NCI-H510A (cell line): ENCODE measurements around the gene TLL2.

Source experiments
- DNase-seq: peaks from one replicate; lab custom pipeline; 2025; lab: John Stamatoyannopoulos, UW

The TLL2 gene

GRCh38 chr10:96319754-96320474 lies 193.8 kb downstream of the TLL2 start:
- no peak for DNase-seq

GRCh38 chr10:96317067-96317833 lies 196.5 kb downstream of the TLL2 start:
- no peak for DNase-seq
